ENCODE measurements around the gene OBSCN.

- TF ChIP-seq EZH2phosphoT487 (IDR thresholded peaks at IDR 0.05; ENCODE audit: borderline replicate concordance), result no peak
- no peak for TF ChIP-seq CTCF (conservative IDR thresholded peaks at IDR 0.05; ENCODE audit: low read length)
These were observed 126.5 kb downstream of the OBSCN start for GRCh38 chr1:228334226-228334935.
